CD8-positive, alpha-beta memory T cell (primary cell): Measurements from ENCODE around the gene CLN6. TPM values are rescaled to one million over a fixed set of nuclear protein-coding genes. Genes with fewer than 3 reads are reported as not detected.
A peak's percentile ranks its signal among the peaks of the same experiment; 100 is the strongest.
"Not testable (repeated sequence)": the region's sequence is repeated elsewhere in the genome, so short reads cannot be mapped to it uniquely, and the experiment has no call there.

Experiments
- CTCF ChIA-PET: fragments of 350-600 bp; sonication (Branson Sonifier 250); formaldehyde crosslinking; loops from one replicate; lab custom pipeline; 2021; ENCODE audit warnings: antibody characterized with exemption; lab: Charles Lee
- POLR2A ChIA-PET: fragments of 350-600 bp; sonication (Branson Sonifier 250); formaldehyde crosslinking; loops from one replicate; lab custom pipeline; 2021; ENCODE audit warnings: antibody characterized with exemption; lab: Charles Lee
- DNase-seq, 5 donors: peaks; one replicate each; pipeline versions ENCODE4 v3.0.0 to v3.0.0-alpha.2; 2020 to 2022; ENCODE audit warnings: mixed read lengths in 1 of 5
- H3K27ac ChIP-seq: one replicate; pipeline ENCODE4 v1.7.0; 2013; ENCODE audit warnings: low read depth, mild to moderate bottlenecking, low read length, moderate library complexity
- H3K27me3 ChIP-seq: 2 replicates; pipeline ENCODE4 v1.7.0; 2013; ENCODE audit warnings: low read length, mild to moderate bottlenecking; ENCODE audit not compliant: insufficient read depth, poor library complexity, severe bottlenecking
- H3K36me3 ChIP-seq: 2 replicates; pipeline ENCODE4 v1.7.0; 2013; ENCODE audit warnings: mild to moderate bottlenecking, low read length, moderate library complexity; ENCODE audit not compliant: insufficient read depth
- H3K4me1 ChIP-seq: 2 replicates; pipeline ENCODE4 v1.7.0; 2013; ENCODE audit warnings: mild to moderate bottlenecking, low read length, moderate library complexity; ENCODE audit not compliant: insufficient read depth
- H3K4me3 ChIP-seq: 2 replicates; pipeline ENCODE4 v1.7.0; 2013; ENCODE audit warnings: mild to moderate bottlenecking, low read length
- H3K9me3 ChIP-seq: 2 replicates; pipeline ENCODE4 v1.7.0; 2013; ENCODE audit warnings: mild to moderate bottlenecking, low read length
- H3K27ac Mint-ChIP-seq, 8 donors: one replicate each; pipeline ENCODE4 v1.8.0; 2020 to 2021; ENCODE audit warnings: mixed read lengths in 8 of 8, mild to moderate bottlenecking in 6 of 8, inconsistent platforms in 3 of 8, moderate library complexity in 3 of 8
- H3K27me3 Mint-ChIP-seq, 2 donors: one replicate each; pipeline ENCODE4 v1.8.0; 2020 to 2021; ENCODE audit warnings: mixed read lengths in 2 of 2, mild to moderate bottlenecking in 1 of 2, moderate library complexity in 1 of 2
- H3K36me3 Mint-ChIP-seq, 3 donors: one replicate each; pipeline ENCODE4 v1.8.0; 2020 to 2021; ENCODE audit warnings: mixed read lengths in 3 of 3, inconsistent platforms in 1 of 3, mild to moderate bottlenecking in 1 of 3
- H3K4me1 Mint-ChIP-seq, 3 donors: one replicate each; pipeline ENCODE4 v1.8.0; 2020 to 2021; ENCODE audit warnings: mixed read lengths in 3 of 3, inconsistent platforms in 1 of 3, mild to moderate bottlenecking in 1 of 3
- H3K4me3 Mint-ChIP-seq, 7 donors: one replicate each; pipeline ENCODE4 v1.8.0; 2020 to 2021; ENCODE audit warnings: mixed read lengths in 7 of 7, mild to moderate bottlenecking in 6 of 7, moderate library complexity in 4 of 7, inconsistent platforms in 2 of 7
- H3K9me3 Mint-ChIP-seq, 5 donors: one replicate each; pipeline ENCODE4 v1.8.0; 2020 to 2022; ENCODE audit warnings: mixed read lengths in 5 of 5, mild to moderate bottlenecking in 3 of 5, moderate library complexity in 2 of 5, inconsistent platforms in 1 of 5
- polyA plus RNA-seq: library from polyadenylated mRNA; unstranded; fragments of 300-500 nt; fragmentation: Illumina TruSeq; gene quantifications from one replicate; pipeline ENCODE4 v1.2.3, GENCODE V29; 2021
- total RNA-seq, 2 experiments: library from RNA; stranded (reverse); gene quantifications; one replicate each; pipeline ENCODE4 v1.2.3, GENCODE V29; 2021

The CLN6 gene
- total and polyA plus RNA-seq, 3 experiments from 2014 or later = 2.3 to 73.8 (median 69.1) TPM

GRCh38 chr15:68225442-68225841, 4.1 kb downstream of the CLN6 start:
- H3K36me3 ChIP-seq, H3K9me3 ChIP-seq, H3K27ac ChIP-seq, H3K27me3 ChIP-seq, POLR2A ChIA-PET, H3K36me3 Mint-ChIP-seq, H3K27me3 Mint-ChIP-seq, H3K27ac Mint-ChIP-seq, CTCF ChIA-PET, DNase-seq, H3K9me3 Mint-ChIP-seq, H3K4me3 ChIP-seq: not testable (repeated sequence)
- Mint-ChIP-seq H3K4me3 (peak overlapping the region in 2 of 7 donors; percentile 23 to 87), H3K4me1 (peaks cover 29 to 42% (median 34%) of the 10 kb centered on the region in 3 donors)
- peaks cover 16% of the 10 kb centered on the region for H3K4me1 ChIP-seq

- Histone ChIP-seq H3K4me1 (peaks cover 11% of the 10 kb centered on the region), H3K27me3 (no peaks in the 10 kb centered on the region), H3K4me3 (no peak overlapping the region), H3K36me3 (no peaks in the 10 kb centered on the region), H3K9me3 (no peaks in the 10 kb centered on the region), H3K27ac (no peak overlapping the region)
- ChIA-PET POLR2A (no interaction called here), CTCF (no interaction called here)
- DNase-seq = no peak
- peak overlapping the region in 2 of 8 donors; percentile 45 to 60 for H3K27ac Mint-ChIP-seq
- no peaks in the 10 kb centered on the region for H3K27me3 Mint-ChIP-seq
- H3K4me1 Mint-ChIP-seq = peaks cover 24 to 36% (median 29%) of the 10 kb centered on the region in 3 donors
- H3K9me3 Mint-ChIP-seq = no peaks in the 10 kb centered on the region
- H3K4me3 Mint-ChIP-seq = peak overlapping the region in 2 of 7 donors; percentile 69 to 87
- no peaks in the 10 kb centered on the region for H3K36me3 Mint-ChIP-seq
Observed at GRCh38 chr15:68224546-68225250, 4.8 kb downstream of the CLN6 start.

GRCh38 chr15:68224108-68224507, 5.4 kb downstream of the CLN6 start:
- Histone ChIP-seq H3K36me3 (no peaks in the 10 kb centered on the region), H3K9me3 (no peaks in the 10 kb centered on the region), H3K4me3 (no peak overlapping the region), H3K27me3 (no peaks in the 10 kb centered on the region), H3K4me1 (peaks cover 11% of the 10 kb centered on the region), H3K27ac (no peak overlapping the region)
- Mint-ChIP-seq H3K27ac (no peak overlapping the region), H3K36me3 (no peaks in the 10 kb centered on the region), H3K27me3 (no peaks in the 10 kb centered on the region), H3K4me3 (peak overlapping the region in 1 of 7 donors; percentile 69), H3K4me1 (peaks cover 24 to 35% (median 29%) of the 10 kb centered on the region in 3 donors), H3K9me3 (no peaks in the 10 kb centered on the region)
- ChIA-PET POLR2A (no interaction called here), CTCF (no interaction called here)
- DNase-seq = no peak

GRCh38 chr15:68223171-68223570, 6.4 kb downstream of the CLN6 start:
- Histone ChIP-seq H3K4me3 (no peak overlapping the region), H3K36me3 (no peaks in the 10 kb centered on the region), H3K4me1 (peaks cover 4% of the 10 kb centered on the region), H3K9me3 (no peaks in the 10 kb centered on the region), H3K27ac (no peak overlapping the region), H3K27me3 (no peaks in the 10 kb centered on the region)
- H3K9me3 Mint-ChIP-seq = no peaks in the 10 kb centered on the region
- ChIA-PET POLR2A (no interaction called here), CTCF (no interaction called here)
- H3K4me1 Mint-ChIP-seq = peaks cover 17 to 27% (median 21%) of the 10 kb centered on the region in 3 donors
- DNase-seq = no peak
- peaks cover 0 to 2% (median 0%) of the 10 kb centered on the region in 3 donors for H3K36me3 Mint-ChIP-seq
- no peak overlapping the region for H3K4me3 Mint-ChIP-seq
- no peaks in the 10 kb centered on the region for H3K27me3 Mint-ChIP-seq
- no peak overlapping the region for H3K27ac Mint-ChIP-seq

- H3K4me3 ChIP-seq, H3K27ac Mint-ChIP-seq, H3K27ac ChIP-seq, H3K4me1 ChIP-seq, H3K27me3 ChIP-seq, POLR2A ChIA-PET, CTCF ChIA-PET, H3K9me3 ChIP-seq, H3K9me3 Mint-ChIP-seq, H3K27me3 Mint-ChIP-seq, H3K36me3 Mint-ChIP-seq, H3K4me3 Mint-ChIP-seq, H3K36me3 ChIP-seq, DNase-seq: not testable (repeated sequence)
- H3K4me1 Mint-ChIP-seq = peaks cover 12 to 19% (median 13%) of the 10 kb centered on the region in 3 donors
Observed at GRCh38 chr15:68222432-68222743, 7.1 kb downstream of the CLN6 start.

- H3K27me3 Mint-ChIP-seq, H3K36me3 ChIP-seq, H3K4me1 ChIP-seq, H3K27ac Mint-ChIP-seq, H3K9me3 ChIP-seq, H3K27me3 ChIP-seq, H3K4me3 Mint-ChIP-seq, H3K9me3 Mint-ChIP-seq, H3K4me3 ChIP-seq, H3K27ac ChIP-seq, DNase-seq, POLR2A ChIA-PET: not testable (repeated sequence)
- Mint-ChIP-seq H3K36me3 (peaks cover 0 to 14% (median 4%) of the 10 kb centered on the region in 3 donors), H3K4me1 (peaks cover 11 to 15% (median 12%) of the 10 kb centered on the region in 3 donors)
- CTCF ChIA-PET = interaction anchor here (1.3 kb wide), 1 partner anchor 359 kb away, joined by 3 read pairs; no protein-coding TSS in a partner anchor
Observed at GRCh38 chr15:68221530-68222431, 7.7 kb downstream of the CLN6 start.

- CTCF ChIA-PET = interaction anchor here (0.9 to 1.3 kb wide), 3 partner anchors 8 to 358 kb away, joined by 3 to 4 read pairs (median 3); partner anchors contain the start of gene CLN6
- no peaks in the 10 kb centered on the region for H3K4me1 ChIP-seq
- POLR2A ChIA-PET = no interaction called here
- no peak overlapping the region for H3K4me3 Mint-ChIP-seq
- H3K36me3 Mint-ChIP-seq = peaks cover 0 to 19% (median 4%) of the 10 kb centered on the region in 3 donors
- H3K9me3 ChIP-seq = no peaks in the 10 kb centered on the region
- no peaks in the 10 kb centered on the region for H3K36me3 ChIP-seq
- H3K27me3 ChIP-seq = no peaks in the 10 kb centered on the region
- H3K27ac Mint-ChIP-seq = peak overlapping the region in 1 of 8 donors; percentile 15
- H3K9me3 Mint-ChIP-seq = no peaks in the 10 kb centered on the region
- H3K27me3 Mint-ChIP-seq = no peaks in the 10 kb centered on the region
- H3K4me3 ChIP-seq = no peak overlapping the region
- no peak overlapping the region for H3K27ac ChIP-seq
- DNase-seq = no peak
- peaks cover 11 to 12% (median 12%) of the 10 kb centered on the region in 3 donors for H3K4me1 Mint-ChIP-seq
Observed at GRCh38 chr15:68220967-68221366, 8.6 kb downstream of the CLN6 start.

- Histone ChIP-seq H3K36me3 (no peaks in the 10 kb centered on the region), H3K4me3 (no peak overlapping the region), H3K4me1 (no peaks in the 10 kb centered on the region), H3K27ac (no peak overlapping the region), H3K27me3 (no peaks in the 10 kb centered on the region), H3K9me3 (no peaks in the 10 kb centered on the region)
- no peaks in the 10 kb centered on the region for H3K9me3 Mint-ChIP-seq
- H3K36me3 Mint-ChIP-seq = peaks cover 0 to 19% (median 4%) of the 10 kb centered on the region in 3 donors
- DNase-seq = no peak
- ChIA-PET POLR2A (no interaction called here), CTCF (interaction anchor here (0.9 to 1.3 kb wide), 3 partner anchors 8 to 358 kb away, joined by 3 to 4 read pairs (median 3); partner anchors contain the start of gene CLN6)
- H3K4me3 Mint-ChIP-seq = no peak overlapping the region
- no peaks in the 10 kb centered on the region for H3K27me3 Mint-ChIP-seq
- H3K4me1 Mint-ChIP-seq = peaks cover 11 to 12% (median 12%) of the 10 kb centered on the region in 3 donors
- H3K27ac Mint-ChIP-seq = peak overlapping the region in 1 of 8 donors; percentile 47
Observed at GRCh38 chr15:68220489-68220888, 9.0 kb downstream of the CLN6 start.
